ENCODE data around the gene DNHD1. TPM values are rescaled to one million over a fixed set of nuclear protein-coding genes. Genes with fewer than 3 reads are reported as not detected.

Gene DNHD1
- total RNA-seq, 2 donors from 2014 or later: 23.9 to 26.5 TPM

DNA sequence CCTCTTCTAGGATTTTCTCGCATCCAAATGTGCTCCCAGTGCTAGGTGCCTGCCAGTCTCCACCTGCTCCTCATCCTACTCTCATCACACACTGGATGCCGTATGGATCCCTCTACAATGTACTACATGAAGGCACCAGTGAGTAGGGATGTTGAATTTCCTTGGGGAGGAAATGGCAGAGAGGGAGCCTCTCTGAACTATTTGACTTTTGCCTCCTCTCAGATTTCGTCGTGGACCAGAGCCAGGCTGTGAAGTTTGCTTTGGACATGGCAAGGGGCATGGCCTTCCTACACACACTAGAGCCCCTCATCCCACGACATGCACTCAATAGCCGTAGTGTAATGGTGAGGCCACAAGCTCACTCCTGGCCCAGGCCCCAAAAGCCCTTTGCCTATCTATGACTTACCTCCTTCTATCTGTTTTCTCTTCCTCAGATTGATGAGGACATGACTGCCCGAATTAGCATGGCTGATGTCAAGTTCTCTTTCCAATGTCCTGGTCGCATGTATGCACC lies 112.5 kb downstream of the DNHD1 start:
- Histone ChIP-seq H3K27me3 (replicated peaks; ENCODE audit: insufficient read depth) (no peaks in the 10 kb centered on the region), H3K9me3 (no peaks in the 10 kb centered on the region), H3K4me1 (ENCODE audit: control insufficient read depth in 1 of 2, low read depth in 2 of 2) (peaks cover 57 to 72% of the 10 kb centered on the region in 2 donors), H3K4me3 (no peak overlapping the region), H3K36me3 (peaks cover 35% of the 10 kb centered on the region), H3K27ac (peak overlapping the region; percentile 99 to 100)
- no peak for DNase-seq (ENCODE audit: low spot score)
- no peak for TF ChIP-seq CTCF (IDR thresholded peaks at IDR 0.05)
- no peak for ATAC-seq (ENCODE audit: insufficient number of reproducible peaks, low FRiP score, low read depth)

GRCh38 chr11:6610591-6610990 lies 113.5 kb downstream of the DNHD1 start:
- Histone ChIP-seq H3K4me1 (ENCODE audit: control insufficient read depth in 1 of 2, low read depth in 2 of 2) (peaks cover 56 to 65% of the 10 kb centered on the region in 2 donors), H3K4me3 (peak overlapping the region; percentile 84), H3K27me3 (replicated peaks; ENCODE audit: insufficient read depth) (no peaks in the 10 kb centered on the region), H3K27ac (peak overlapping the region; percentile 99 to 100), H3K36me3 (peaks cover 39% of the 10 kb centered on the region), H3K9me3 (no peaks in the 10 kb centered on the region)
- no peak for ATAC-seq (ENCODE audit: insufficient number of reproducible peaks, low FRiP score, low read depth)
- DNase-seq (ENCODE audit: low spot score): no peak
- TF ChIP-seq CTCF (IDR thresholded peaks at IDR 0.05): no peak

GRCh38 chr11:6611092-6611962 lies 114.2 kb downstream of the DNHD1 start:
- Histone ChIP-seq H3K27me3 (replicated peaks; ENCODE audit: insufficient read depth) (no peaks in the 10 kb centered on the region), H3K9me3 (no peaks in the 10 kb centered on the region), H3K4me3 (peak overlapping the region; percentile 84), H3K36me3 (peaks cover 45% of the 10 kb centered on the region), H3K27ac (peak overlapping the region; percentile 99 to 100), H3K4me1 (ENCODE audit: control insufficient read depth in 1 of 2, low read depth in 2 of 2) (peaks cover 50 to 58% of the 10 kb centered on the region in 2 donors)
- no peak for TF ChIP-seq CTCF (IDR thresholded peaks at IDR 0.05)
- no peak for DNase-seq (ENCODE audit: low spot score)
- ATAC-seq (ENCODE audit: insufficient number of reproducible peaks, low FRiP score, low read depth): peak; percentile 0

DNA sequence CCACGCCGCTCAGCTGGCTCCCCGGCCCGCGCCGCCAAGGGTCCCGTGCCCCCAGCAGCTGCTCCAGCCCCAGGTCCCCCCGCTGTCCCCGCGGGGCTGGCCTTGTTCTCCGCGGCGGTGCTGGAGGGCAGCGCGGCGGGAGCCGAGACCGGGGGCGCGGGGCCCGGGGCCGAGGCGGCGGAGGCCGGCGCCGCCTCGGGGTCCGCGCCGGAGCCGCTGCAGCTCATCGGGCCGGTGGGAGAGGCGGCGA lies 114.8 kb downstream of the DNHD1 start:
- ATAC-seq (ENCODE audit: insufficient number of reproducible peaks, low FRiP score, low read depth): no peak
- H3K27me3 ChIP-seq (replicated peaks; ENCODE audit: insufficient read depth): no peaks in the 10 kb centered on the region
- peaks cover 45% of the 10 kb centered on the region for H3K36me3 ChIP-seq
- no peaks in the 10 kb centered on the region for H3K9me3 ChIP-seq
- peaks cover 45 to 52% of the 10 kb centered on the region in 2 donors for H3K4me1 ChIP-seq (ENCODE audit: control insufficient read depth in 1 of 2, low read depth in 2 of 2)
- H3K27ac ChIP-seq: peak overlapping the region; percentile 99 to 100
- H3K4me3 ChIP-seq: peak overlapping the region; percentile 84
- TF ChIP-seq CTCF (IDR thresholded peaks at IDR 0.05): no peak
- DNase-seq (ENCODE audit: low spot score): no peak

DNA sequence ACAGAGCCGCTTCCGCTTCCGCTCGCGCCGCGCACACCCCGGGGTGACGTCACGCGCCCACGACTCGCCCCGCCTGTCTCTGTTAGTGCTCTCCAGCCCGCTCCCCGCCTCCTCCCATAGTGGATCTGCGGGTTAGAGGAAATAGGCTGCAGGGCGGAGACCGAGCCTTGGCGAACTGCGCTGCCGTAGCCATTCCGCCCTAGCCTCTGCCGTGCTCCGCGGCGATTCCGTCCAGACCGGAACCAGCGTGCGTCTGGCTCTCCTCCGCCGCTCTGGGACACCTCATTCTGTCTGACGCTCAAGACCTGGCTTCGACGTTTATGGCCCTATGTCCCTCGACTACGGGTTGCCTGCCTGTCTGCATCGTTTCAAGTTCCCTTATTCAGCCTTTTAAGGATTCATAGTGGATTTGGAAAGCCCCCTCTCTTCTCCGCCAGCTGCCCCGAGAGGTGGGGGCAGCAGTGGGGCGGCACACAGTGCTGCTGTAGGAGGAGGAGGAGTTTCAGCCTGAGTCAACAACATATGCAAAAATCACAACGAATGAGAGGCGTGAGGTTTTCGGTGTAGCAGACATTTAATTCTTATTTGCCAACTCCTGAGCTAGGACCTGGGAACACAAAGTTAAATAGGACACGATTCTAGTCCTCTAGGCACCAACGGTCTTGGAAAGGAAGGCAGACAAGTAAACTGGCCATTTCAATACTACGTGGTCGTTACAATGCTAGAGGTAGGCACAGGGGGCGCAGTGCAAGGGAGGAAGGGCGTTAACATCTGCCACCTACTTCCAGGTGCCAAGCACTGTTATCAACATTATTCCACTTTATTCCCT lies 115.3 kb downstream of the DNHD1 start, which contains the start of gene TAF10:
TSS of gene TAF10 (minus strand) at position 4 of the 829 bp plus-strand sequence. CDS start 27 bp downstream, outside the sequence.
- Histone ChIP-seq H3K4me3 (peak within 1 kb of the TSS; percentile 84), H3K36me3 (peaks cover 45% of the 10 kb centered on the region), H3K4me1 (ENCODE audit: control insufficient read depth in 1 of 2, low read depth in 2 of 2) (peaks cover 41 to 51% of the 10 kb centered on the region in 2 donors), H3K27me3 (replicated peaks; ENCODE audit: insufficient read depth) (no peaks in the 10 kb centered on the region), H3K27ac (peak within 1 kb of the TSS; percentile 99 to 100), H3K9me3 (no peaks in the 10 kb centered on the region)
- ATAC-seq (ENCODE audit: insufficient number of reproducible peaks, low FRiP score, low read depth): peak; percentile 59
- TF ChIP-seq CTCF (IDR thresholded peaks at IDR 0.05): peak; percentile 51
- peak; percentile 95 for DNase-seq (ENCODE audit: low spot score)
